GM21723 (cell line): ENCODE measurements around the gene TMEM202.
"Not testable (repeated sequence)": the region's sequence is repeated elsewhere in the genome, so short reads cannot be mapped to it uniquely, and the experiment has no call there.

ENCODE experiments used
- ATAC-seq: cut with Tn5 transposase; IDR thresholded peaks from one replicate; pipeline ENCODE4 v1.9.1; 2021; ENCODE audit warnings: mild to moderate bottlenecking, moderate library complexity; ENCODE audit not compliant: unreplicated experiment

Gene TMEM202

DNA sequence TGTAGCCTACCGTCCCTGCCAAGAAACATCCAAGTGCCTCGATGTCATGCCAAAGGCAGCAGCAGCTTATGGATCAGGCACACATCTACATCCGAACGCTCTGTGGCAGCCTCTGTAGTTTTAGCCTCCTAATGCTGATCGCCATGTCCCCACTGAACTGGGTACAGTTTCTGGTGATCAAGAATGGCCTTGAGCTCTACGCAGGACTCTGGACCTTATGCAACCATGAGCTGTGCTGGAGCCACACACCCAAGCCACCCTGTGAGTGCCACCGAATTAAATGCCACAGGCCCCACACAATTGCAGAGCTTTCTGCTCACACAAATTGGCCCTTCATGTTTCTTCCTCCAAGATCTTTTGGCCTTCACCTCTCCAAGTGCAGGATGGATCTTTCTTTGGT lies 543 bp downstream of the TMEM202 start:
- ATAC-seq = no peak

- no peak for ATAC-seq
Measured at GRCh38 chr15:72402726-72403125, 4.6 kb downstream of the TMEM202 start.

- ATAC-seq = no peak
Measured at GRCh38 chr15:72404356-72404755, 6.3 kb downstream of the TMEM202 start.

GRCh38 chr15:72404841-72405240 lies 6.7 kb downstream of the TMEM202 start:
- ATAC-seq = no peak

DNA sequence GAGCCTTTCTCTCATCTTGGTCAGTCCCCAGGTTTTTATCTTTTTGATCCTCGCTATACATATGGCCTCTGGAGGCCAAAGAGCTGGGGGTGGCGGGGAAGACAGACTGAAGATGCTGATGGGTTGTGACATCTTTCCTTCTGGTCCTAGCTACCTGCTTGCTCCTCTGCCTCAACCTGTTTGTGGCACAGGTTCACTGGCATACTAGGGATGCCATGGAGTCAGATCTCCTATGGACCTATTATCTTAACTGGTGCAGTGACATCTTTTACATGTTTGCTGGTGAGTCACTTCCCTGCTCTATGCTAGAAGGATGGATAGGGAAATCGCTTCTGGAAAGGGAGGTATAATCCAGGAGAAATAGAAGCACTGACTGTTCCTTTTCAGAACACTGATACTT lies 8.8 kb downstream of the TMEM202 start:
- no peak for ATAC-seq

DNA sequence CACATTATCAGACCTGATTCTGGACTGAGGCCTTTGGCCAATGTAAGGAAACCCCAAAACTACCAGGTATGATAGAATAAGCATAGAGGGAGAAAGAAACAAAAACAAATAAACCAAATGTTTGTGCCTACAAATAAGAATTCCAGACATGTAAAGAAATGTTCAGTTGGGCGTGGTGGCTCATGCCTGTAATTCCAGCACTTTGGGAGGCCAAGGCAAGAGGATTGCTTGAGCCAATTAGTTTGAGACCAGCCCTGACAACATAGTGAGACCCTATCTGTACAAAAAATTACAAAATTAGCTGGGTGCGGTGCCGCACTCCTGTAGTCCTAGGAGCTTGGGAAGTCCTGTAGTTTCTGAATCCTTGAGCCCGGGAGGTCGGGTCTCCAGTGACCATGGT lies 13.0 kb downstream of the TMEM202 start:
- no peak for ATAC-seq

DNA sequence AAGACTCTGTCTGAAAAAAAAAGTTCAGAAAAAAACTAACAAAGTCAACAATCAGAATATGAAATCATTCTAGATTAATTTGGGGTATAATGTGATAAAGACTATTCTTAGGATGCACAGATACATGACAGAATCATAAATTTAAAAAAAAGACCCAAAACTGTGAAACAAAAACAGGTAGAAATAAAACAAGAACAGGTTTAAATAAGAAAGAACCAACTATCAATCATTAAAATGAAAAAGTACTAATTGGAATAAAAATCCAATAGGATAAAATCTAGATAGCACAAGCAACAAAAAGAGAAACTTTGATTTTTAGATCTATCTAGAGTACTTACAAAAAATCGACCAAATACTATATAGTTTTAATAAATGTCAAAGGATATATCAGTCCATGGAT lies 13.4 kb downstream of the TMEM202 start:
- ATAC-seq = no peak

GRCh38 chr15:72413337-72413736 lies 15.2 kb downstream of the TMEM202 start:
- not testable (repeated sequence) for ATAC-seq

GRCh38 chr15:72415304-72415703 lies 17.2 kb downstream of the TMEM202 start:
- no peak for ATAC-seq

GRCh38 chr15:72419768-72420167 lies 21.7 kb downstream of the TMEM202 start:
- ATAC-seq = not testable (repeated sequence)

DNA sequence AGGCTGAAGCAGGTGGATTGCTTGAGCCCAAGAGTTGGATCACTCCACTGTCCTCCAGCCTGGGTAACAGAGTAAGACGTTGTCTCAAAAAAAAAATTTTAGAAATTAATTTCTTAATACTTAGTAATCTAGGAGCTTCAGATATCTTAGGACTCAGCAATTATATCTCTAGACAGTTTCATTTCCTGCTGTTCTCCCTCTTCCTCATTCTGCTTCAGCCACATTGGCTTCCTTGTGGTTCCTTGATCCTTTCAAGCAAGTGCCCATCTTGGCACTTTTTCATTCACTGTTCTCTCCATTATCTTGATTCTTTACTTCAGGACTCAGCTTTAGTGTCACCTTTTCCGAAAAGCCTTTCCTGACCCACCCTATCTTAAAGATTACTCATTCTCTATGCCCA lies 22.5 kb downstream of the TMEM202 start:
- ATAC-seq = no peak

DNA sequence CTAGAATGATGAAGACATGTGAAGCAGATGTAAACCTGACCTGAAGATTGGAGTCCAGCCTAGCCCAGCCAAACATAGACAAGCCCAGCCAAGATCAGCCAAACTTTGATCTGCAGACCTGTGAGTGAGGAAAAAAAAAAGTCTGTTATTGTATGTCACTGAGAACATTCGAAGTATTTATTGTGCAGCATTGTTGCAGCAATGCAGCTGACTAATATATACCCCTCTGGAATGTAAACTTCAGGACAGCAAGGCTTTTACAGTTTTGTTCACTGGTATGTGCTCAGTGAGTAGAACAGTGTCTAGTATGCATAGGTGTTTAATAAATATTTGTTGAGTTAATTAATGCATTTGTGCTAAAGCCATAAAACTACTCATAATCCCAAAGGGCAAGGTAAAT lies 23.4 kb downstream of the TMEM202 start:
- no peak for ATAC-seq

DNA sequence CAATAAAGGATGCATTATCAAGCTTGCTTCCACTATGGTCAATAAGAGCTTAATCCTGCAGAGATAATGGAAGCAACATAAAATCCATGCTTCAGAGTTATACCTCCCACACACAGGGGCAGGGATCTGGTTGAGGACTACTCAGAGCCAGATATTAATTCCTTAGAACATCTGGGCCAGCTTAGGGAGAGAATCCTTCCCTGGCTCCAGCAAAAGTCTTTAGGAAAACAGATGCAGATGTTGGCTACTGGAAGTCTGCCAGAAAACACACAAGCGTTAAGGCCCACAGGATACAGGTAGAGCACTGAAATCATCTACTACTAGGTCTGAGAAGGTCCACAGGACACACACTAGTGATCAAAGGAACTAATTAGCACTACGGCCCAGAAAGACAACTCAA lies 25.2 kb downstream of the TMEM202 start:
- no peak for ATAC-seq

DNA sequence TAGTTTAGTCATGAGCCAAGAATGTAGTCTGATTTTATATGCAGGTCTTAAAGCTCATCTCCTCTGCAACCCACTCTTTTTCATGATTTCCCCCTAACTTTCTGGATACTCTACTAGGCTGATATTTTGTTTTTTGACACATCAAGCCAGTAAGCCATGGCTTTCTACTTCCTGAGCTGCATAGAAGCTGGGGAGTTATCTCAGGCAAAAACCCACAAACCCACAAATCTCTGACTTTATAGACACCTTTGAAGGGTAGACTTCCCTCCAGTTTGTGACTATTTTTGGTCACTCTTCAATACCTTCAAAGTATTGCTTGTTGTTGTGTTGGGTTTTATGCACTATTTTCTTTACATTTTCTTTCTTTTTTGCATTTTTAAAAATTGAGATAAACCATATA lies 28.6 kb downstream of the TMEM202 start:
- ATAC-seq = no peak

GRCh38 chr15:72437650-72438316 lies 39.7 kb downstream of the TMEM202 start:
- no peak for ATAC-seq

GRCh38 chr15:72442848-72443247 lies 44.7 kb downstream of the TMEM202 start:
- not testable (repeated sequence) for ATAC-seq

GRCh38 chr15:72445426-72445825 lies 47.3 kb downstream of the TMEM202 start:
- no peak for ATAC-seq

- no peak for ATAC-seq
Measured at GRCh38 chr15:72450805-72451204, 52.7 kb downstream of the TMEM202 start.

GRCh38 chr15:72451224-72451623 lies 53.1 kb downstream of the TMEM202 start:
- no peak for ATAC-seq

DNA sequence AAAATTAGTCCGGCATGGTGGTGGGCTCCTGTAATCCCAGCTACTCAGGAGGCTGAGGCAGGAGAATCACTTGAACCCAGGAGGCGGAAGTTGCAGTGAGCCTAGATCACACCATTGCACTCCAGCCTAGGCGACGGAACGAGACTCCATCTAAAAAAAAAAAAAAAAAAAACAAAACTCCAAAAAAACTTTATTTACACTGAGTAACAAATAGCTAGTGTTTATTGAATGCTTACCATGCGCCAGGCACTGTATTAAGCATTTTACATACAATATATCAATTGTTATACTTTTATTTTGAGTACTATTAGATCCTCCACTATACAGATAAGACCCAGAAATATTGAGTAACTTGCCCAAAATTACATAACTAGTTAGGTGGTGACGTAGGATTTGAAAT lies 58.6 kb downstream of the TMEM202 start:
- no peak for ATAC-seq
